GM12873 (cell line): Measurements from ENCODE around the gene GIMAP2.

Experiments
- TF ChIP-seq, protein P1 (sequence below): IDR thresholded peaks from 2 replicates; pipeline ENCODE4 v1.5.1; 2012; ENCODE audit warnings: low read depth, mild to moderate bottlenecking, moderate library complexity, low read length, control low read depth; ENCODE audit not compliant: insufficient read depth; ENCODE audit errors: missing control alignments

The GIMAP2 gene

DNA sequence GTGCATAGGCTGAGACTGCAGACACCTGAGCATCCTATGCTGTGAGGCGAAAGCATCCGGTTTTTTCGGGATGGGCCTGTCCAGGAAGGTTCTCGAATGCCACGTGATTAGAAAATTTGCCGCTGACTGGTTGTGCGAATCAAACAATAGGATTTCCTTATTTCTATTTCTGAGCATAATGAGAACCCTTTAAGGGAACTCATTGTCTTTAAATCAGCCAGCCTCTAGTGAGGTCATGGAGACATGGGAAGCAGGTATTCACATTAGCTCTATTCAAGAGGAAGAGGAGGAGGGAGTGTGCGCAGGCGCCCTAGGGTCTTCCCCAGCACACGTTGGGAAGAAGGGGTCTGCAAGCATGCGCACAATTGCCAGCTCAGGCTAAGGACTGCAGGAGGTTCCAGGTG is 36.5 kb downstream of the GIMAP2 start:
- TF ChIP-seq, protein P1, sequence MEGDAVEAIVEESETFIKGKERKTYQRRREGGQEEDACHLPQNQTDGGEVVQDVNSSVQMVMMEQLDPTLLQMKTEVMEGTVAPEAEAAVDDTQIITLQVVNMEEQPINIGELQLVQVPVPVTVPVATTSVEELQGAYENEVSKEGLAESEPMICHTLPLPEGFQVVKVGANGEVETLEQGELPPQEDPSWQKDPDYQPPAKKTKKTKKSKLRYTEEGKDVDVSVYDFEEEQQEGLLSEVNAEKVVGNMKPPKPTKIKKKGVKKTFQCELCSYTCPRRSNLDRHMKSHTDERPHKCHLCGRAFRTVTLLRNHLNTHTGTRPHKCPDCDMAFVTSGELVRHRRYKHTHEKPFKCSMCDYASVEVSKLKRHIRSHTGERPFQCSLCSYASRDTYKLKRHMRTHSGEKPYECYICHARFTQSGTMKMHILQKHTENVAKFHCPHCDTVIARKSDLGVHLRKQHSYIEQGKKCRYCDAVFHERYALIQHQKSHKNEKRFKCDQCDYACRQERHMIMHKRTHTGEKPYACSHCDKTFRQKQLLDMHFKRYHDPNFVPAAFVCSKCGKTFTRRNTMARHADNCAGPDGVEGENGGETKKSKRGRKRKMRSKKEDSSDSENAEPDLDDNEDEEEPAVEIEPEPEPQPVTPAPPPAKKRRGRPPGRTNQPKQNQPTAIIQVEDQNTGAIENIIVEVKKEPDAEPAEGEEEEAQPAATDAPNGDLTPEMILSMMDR: no peak

DNA sequence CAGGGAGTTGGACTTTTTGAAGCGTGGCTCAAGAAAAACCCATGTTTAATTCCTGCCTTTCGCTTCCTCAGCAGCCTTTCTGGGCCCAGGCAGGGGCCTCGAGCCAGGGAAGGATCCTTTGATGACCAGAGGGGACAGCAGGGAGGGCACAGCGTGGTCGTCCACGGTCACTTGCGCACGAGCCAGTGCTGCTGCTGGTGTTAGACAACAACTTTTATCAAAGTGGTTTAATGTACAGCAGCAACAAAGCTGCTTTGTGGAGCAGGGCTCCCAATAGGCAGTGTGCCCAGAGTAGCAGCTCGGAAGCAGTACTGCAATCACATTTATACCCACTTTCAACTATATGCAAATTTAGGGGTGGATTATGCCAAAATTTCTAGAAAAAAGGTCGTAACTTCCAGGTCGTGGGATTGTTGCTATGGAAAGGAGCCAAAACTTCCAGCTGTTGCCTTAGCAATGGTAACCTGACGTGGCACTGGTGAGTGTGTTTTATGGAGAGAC is 37.0 kb downstream of the GIMAP2 start:
- TF ChIP-seq, protein P1: no peak

DNA sequence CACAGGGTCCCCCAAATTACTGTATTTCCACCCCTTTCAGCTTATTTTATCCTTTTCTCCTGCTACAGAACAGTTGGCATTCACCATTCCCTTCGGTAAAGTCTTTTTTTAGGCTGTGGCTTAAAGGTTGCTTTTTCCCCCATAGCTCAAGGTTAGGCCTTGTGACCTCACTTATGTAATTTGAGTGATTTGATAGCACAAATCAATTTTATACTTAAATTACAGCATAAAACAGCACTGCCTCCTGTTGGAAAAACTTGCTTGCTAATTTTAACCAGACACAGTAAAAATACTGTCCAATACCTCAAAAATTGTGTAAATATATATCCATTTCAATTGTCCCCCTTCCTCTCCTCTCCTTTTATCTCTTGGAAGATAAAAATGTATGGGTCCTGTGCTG is 38.0 kb downstream of the GIMAP2 start:
- TF ChIP-seq, protein P1: no peak

DNA sequence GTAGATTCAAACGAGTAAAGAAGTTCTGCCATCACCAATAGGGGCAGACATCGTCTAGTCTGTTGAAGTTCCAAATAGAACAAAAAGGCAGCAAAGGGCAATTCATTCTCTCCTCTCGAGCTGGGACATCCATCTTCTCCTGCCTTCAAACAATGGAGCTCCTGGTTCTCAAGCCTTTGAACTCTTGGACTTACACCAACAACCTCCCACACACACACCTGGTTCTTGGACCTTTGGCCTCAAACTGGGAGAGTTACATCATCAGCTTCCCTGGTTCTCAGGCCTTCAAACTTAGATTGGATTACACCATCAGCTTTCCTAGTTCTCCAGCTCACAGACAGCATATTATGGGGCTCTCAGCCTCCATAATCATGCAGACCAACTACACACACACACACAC is 41.9 kb downstream of the GIMAP2 start:
- TF ChIP-seq, protein P1: no peak

DNA sequence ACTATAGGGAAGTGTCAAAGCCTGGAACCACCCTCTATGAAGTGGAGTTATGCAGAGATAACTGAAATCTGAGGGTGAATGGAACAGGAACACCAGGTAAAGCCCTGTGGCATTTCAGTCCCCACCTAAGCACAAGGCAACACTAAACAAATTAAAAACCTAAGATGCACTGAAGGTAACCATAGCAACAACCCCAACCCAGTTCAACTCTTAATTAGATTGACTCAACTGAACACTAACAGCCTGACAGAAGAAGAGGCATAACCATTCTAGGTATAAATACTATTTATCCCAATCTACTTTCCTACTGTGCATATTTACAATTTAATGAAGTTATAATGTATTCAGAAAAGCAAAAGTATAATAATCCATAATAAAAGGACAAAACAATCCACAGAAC is 42.5 kb downstream of the GIMAP2 start:
- TF ChIP-seq, protein P1: no peak

DNA sequence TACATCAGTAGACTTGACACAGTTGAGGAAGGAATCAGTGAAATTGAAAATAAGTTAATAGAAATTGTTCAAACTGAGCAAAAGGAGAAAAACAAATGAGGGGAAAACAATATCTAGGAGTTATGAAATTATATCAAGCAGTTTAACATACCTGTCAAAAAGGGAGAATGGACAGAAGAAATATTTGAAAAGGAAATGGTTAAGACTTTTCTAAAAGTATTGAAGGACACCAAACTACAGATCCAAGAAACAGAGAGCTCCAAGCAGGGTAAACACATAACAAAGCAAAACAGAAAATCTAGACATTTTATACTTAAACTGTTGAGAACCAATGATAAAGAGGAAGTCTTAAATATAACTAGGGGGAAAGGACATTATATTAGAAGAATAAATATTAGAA is 43.1 kb downstream of the GIMAP2 start:
- TF ChIP-seq, protein P1: no peak

DNA sequence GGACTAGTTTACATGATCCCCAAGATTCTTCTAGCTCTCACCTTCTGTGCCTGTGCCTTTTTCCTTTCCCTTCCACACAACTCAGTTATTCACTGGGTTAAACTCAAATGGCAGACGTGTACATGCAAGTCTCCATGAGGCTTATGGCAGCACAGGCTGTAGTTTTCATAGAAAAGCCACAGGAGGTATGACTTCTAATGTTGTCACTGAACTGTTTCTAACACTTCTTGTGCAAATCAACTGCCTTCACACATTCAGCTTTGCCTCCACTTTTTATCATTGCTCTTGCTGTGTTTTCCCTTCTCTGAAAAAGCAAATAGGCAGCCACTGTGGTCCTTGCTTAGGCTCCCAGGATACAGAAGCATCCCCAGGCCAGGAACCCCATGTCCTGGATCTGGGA is 46.4 kb downstream of the GIMAP2 start:
- TF ChIP-seq, protein P1: no peak
